HG03066 (cell line): ENCODE results near the gene OSM.

Experiments used
- ATAC-seq: cut with Tn5 transposase; IDR thresholded peaks from one replicate; pipeline ENCODE4 v1.9.1; 2021; ENCODE audit warnings: low read depth; ENCODE audit not compliant: unreplicated experiment

The OSM gene

DNA sequence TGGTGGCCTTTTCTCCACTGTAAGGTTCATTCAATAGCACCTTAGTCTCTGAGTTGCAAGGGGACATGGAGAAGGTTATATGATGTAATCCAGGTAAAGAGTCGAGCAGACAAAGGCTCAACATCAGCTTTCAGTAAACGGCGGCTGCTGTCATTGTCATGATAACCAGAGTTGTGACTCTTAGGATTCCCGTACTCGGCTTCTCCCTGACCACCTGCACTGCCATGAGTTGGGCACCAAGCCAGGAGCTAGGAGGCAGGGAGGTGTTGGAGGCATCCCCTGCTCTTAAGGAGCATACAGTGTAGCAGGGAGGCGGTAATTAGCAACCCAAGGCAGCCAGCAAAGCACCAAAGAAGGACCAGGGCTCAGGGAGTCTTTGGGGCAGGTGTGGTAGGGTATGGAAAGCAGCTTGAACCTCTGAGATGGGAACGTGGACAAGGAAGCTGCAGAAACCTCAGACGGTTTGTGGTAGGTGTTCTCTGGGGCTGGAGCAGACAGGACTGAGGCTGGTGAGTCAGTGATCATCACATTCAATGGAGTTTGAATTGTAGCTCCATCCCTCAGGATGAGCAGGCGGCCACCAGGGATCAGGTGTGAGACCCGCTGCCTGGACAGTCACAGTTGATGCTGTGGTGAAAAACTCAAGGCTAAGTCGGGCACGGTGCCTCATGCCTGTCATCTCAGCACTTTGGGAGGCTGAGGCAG lies 51.8 kb downstream of the OSM start:
- ATAC-seq: no peak

- no peak for ATAC-seq
These were observed 53.6 kb downstream of the OSM start for GRCh38 chr22:30212996-30213441.
